Activated CD4-positive, alpha-beta T cell treated with anti-CD3 and anti-CD28 coated beads, Interleukin-10, Interleukin-2, amounts not matched to agents 100 ng/mL and 50 ng/mL, durations not matched to agents 16 hours and 8 hours (primary cell): ENCODE measurements around the gene MTCP1.
A peak's percentile ranks its signal among the peaks of the same experiment; 100 is the strongest.

Experiments used
- DNase-seq: peaks from one replicate; pipeline ENCODE4 v3.0.0-alpha.2; 2020

MTCP1 gene

GRCh38 chrX:155070975-155071693 lies at the start of gene MTCP1, which contains the start of the genes BRCC3 and CMC4:
Gene MTCP1, minus strand, starts transcription at chrX:155071136. Its CDS starts 5,126 bp downstream, at chrX:155066010.
Gene BRCC3, plus strand, starts transcription at chrX:155071508. Its CDS starts 20 bp downstream, at chrX:155071528.
Gene CMC4, minus strand, starts transcription at chrX:155071136. Its CDS starts 7,113 bp downstream, at chrX:155064023.
- peak; percentile 89 for DNase-seq

GRCh38 chrX:155115174-155115819 lies 44.4 kb upstream of the MTCP1 start:
- DNase-seq, result no peak

GRCh38 chrX:155113097-155113496 lies 42.2 kb upstream of the MTCP1 start:
- DNase-seq, result no peak

GRCh38 chrX:155112171-155112570 lies 41.2 kb upstream of the MTCP1 start:
- DNase-seq, result no peak

GRCh38 chrX:155108427-155108826 lies 37.5 kb upstream of the MTCP1 start:
- DNase-seq, result no peak

GRCh38 chrX:155105919-155106318 lies 35.0 kb upstream of the MTCP1 start:
- no peak for DNase-seq

GRCh38 chrX:155094468-155095061 lies 23.6 kb upstream of the MTCP1 start:
- peak; percentile 49 for DNase-seq

- DNase-seq, result no peak
These were observed 16.2 kb upstream of the MTCP1 start for GRCh38 chrX:155086961-155087735.

- DNase-seq, result peak; percentile 51
These were observed 15.4 kb upstream of the MTCP1 start for GRCh38 chrX:155086202-155086840.

GRCh38 chrX:155071694-155072280 lies 851 bp upstream of the MTCP1 start:
- no peak for DNase-seq

- DNase-seq, result no peak
These were observed 317 bp downstream of the MTCP1 start for GRCh38 chrX:155070663-155070974.

- DNase-seq, result no peak
These were observed 898 bp downstream of the MTCP1 start for GRCh38 chrX:155070038-155070437.

GRCh38 chrX:155069414-155069813 lies 1.5 kb downstream of the MTCP1 start:
- no peak for DNase-seq

GRCh38 chrX:155068165-155068564 lies 2.8 kb downstream of the MTCP1 start:
- DNase-seq, result no peak

GRCh38 chrX:155065035-155065734 lies 5.8 kb downstream of the MTCP1 start:
- no peak for DNase-seq

GRCh38 chrX:155061760-155062159 lies 9.2 kb downstream of the MTCP1 start:
- DNase-seq, result no peak

GRCh38 chrX:155056877-155057792 lies 13.8 kb downstream of the MTCP1 start:
- peak; percentile 65 for DNase-seq

- peak; percentile 39 for DNase-seq
These were observed 14.5 kb downstream of the MTCP1 start for GRCh38 chrX:155056471-155056870.

GRCh38 chrX:155055494-155055893 lies 15.4 kb downstream of the MTCP1 start:
- DNase-seq, result no peak

- DNase-seq, result no peak
These were observed 16.7 kb downstream of the MTCP1 start for GRCh38 chrX:155054255-155054654.

GRCh38 chrX:155053656-155054055 lies 17.3 kb downstream of the MTCP1 start:
- DNase-seq, result no peak
